HG02970 (cell line): ENCODE data around the gene HRH1.
"Not testable (repeated sequence)": the region's sequence is repeated elsewhere in the genome, so short reads cannot be mapped to it uniquely, and the experiment has no call there.

Source experiments
- ATAC-seq: cut with Tn5 transposase; IDR thresholded peaks from one replicate; pipeline ENCODE4 v1.9.1; 2021; ENCODE audit warnings: mild to moderate bottlenecking, moderate library complexity, moderate number of reproducible peaks; ENCODE audit not compliant: unreplicated experiment, low FRiP score

Gene HRH1

GRCh38 chr3:11168881-11169805 is 14.8 kb downstream of the HRH1 start:
- no peak for ATAC-seq

- ATAC-seq, result no peak
Measured at GRCh38 chr3:11170052-11170770, 15.9 kb downstream of the HRH1 start.

GRCh38 chr3:11172096-11172690 is 17.9 kb downstream of the HRH1 start:
- no peak for ATAC-seq

GRCh38 chr3:11173828-11174465 is 19.7 kb downstream of the HRH1 start:
- no peak for ATAC-seq

GRCh38 chr3:11178421-11178820 is 24.1 kb downstream of the HRH1 start:
- ATAC-seq, result no peak

GRCh38 chr3:11184328-11184969 is 30.2 kb downstream of the HRH1 start:
- not testable (repeated sequence) for ATAC-seq

GRCh38 chr3:11185144-11185543 is 30.9 kb downstream of the HRH1 start:
- ATAC-seq, result no peak

- ATAC-seq, result no peak
Measured at GRCh38 chr3:11185564-11186317, 31.4 kb downstream of the HRH1 start.

GRCh38 chr3:11186318-11186692 is 32.0 kb downstream of the HRH1 start:
- ATAC-seq, result no peak

GRCh38 chr3:11186771-11187191 is 32.5 kb downstream of the HRH1 start:
- no peak for ATAC-seq

GRCh38 chr3:11187681-11188080 is 33.4 kb downstream of the HRH1 start:
- no peak for ATAC-seq

- ATAC-seq, result no peak
Measured at GRCh38 chr3:11188231-11188630, 33.9 kb downstream of the HRH1 start.

- ATAC-seq, result no peak
Measured at GRCh38 chr3:11195201-11195600, 40.9 kb downstream of the HRH1 start.

GRCh38 chr3:11195721-11196332 is 41.5 kb downstream of the HRH1 start:
- no peak for ATAC-seq

GRCh38 chr3:11197484-11197883 is 43.2 kb downstream of the HRH1 start:
- ATAC-seq, result no peak

- ATAC-seq, result no peak
Measured at GRCh38 chr3:11198070-11198469, 43.8 kb downstream of the HRH1 start.

GRCh38 chr3:11198495-11198894 is 44.2 kb downstream of the HRH1 start:
- ATAC-seq, result no peak

- no peak for ATAC-seq
Measured at GRCh38 chr3:11199902-11200845, 45.9 kb downstream of the HRH1 start.
